ENCODE data around the gene MLKL. TPM values are rescaled to one million over a fixed set of nuclear protein-coding genes. Genes with fewer than 3 reads are reported as not detected.
A peak's percentile ranks its signal among the peaks of the same experiment; 100 is the strongest.
"Not testable (repeated sequence)": the region's sequence is repeated elsewhere in the genome, so short reads cannot be mapped to it uniquely, and the experiment has no call there.

MLKL gene
- polyA plus RNA-seq, 3 donors, result 3.7 to 4.5 (median 3.8) TPM

DNA sequence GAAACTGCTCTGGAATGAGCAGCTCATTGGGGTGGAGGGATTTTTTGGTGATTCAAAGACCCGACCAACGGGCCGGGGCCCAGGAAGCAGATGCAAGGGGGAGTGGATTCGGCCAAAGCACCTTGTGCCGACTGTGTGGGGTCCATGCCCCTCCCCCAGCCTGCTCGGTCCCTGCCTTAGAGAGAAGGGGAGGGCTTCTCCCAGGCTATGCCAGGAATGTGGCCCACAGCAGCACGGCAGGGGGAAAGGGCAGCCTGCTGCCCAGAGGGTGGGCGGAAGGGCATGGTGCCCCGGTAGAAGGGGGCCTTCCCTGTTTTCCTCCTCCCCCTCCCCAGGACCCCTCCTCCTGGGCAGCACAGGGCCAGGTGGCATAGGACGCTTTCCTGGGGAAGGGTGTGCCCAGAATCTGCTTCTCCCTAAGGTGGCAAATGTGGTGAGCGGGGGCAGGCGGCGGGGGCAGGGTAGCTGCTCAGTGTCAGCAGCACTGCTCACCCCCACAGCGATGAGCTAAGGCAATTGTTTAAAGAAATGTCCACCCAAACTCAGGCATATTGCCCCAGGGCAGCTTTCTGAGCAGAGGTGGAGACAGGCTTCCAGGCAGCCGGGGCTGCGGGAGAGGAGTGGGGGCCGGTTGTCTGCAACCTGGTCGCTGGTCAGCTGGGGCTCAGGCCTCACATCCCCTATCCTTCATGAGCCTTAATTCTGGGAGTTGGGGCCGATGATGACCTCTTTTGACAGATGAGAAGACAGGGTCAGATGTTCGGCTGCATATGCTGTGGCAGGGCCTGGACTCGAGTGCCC is 33.9 kb upstream of the MLKL start:
- peak; percentile 49 for DNase-seq

DNA sequence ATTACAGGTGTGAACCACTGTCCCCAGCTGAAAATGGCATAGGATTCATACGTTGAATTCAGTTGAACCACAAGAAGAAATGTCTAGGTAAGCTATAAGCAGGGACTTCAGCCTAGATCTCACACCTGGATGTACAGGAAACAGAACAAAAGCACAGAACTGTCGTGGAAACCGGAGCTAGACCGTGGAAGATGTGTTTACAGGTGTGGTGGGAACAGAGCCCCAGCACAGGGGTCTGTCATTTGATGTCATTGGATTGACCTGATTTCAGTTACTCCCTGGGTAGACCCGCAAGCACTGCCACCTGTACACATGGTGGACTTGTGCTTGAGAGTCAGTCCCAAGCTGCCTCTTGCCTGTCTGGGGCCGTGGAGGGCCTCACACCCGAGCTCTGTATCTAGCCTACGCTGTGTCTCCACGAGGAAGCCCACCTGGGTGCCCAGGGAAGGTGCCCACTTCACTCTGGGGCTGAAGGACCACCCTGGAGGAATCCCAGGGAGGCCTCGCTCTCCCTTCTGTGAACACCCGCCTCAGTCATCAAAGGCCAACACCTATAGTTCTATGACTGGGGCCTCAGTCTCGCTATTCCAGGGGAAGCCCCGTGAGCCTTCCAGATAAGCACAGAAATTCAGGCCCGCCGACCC is 32.2 kb upstream of the MLKL start:
- no peak for DNase-seq

DNA sequence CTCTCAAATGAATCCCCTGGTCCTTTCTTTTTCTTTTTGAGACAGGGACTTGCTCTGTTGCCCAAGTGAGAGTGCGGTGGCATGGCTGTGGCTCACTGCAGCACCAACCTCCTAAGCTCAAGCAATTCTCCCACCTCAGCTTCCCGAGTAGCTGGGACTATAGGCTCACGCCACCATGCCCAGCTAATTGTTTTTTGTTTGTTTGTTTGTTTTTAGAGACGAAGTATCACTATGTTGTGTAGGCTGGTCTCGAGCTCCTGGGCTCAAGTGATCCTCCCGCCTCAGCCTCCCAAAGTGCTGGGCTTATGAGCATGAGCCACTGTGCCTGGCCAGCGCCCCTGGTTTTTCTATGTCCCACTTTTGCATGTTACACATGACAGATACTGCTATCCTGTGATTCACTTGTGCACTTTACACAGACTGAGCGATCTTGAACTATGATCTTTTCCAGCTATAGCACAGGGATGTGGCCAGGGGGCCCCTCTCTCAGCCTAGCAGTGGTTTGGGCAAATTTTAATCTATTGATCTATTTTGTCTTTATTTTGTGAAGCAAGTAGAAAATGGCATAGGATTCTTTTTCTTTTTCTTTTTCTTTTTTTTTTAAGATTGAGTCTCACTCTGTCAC is 31.3 kb upstream of the MLKL start:
- no peak for DNase-seq

DNA sequence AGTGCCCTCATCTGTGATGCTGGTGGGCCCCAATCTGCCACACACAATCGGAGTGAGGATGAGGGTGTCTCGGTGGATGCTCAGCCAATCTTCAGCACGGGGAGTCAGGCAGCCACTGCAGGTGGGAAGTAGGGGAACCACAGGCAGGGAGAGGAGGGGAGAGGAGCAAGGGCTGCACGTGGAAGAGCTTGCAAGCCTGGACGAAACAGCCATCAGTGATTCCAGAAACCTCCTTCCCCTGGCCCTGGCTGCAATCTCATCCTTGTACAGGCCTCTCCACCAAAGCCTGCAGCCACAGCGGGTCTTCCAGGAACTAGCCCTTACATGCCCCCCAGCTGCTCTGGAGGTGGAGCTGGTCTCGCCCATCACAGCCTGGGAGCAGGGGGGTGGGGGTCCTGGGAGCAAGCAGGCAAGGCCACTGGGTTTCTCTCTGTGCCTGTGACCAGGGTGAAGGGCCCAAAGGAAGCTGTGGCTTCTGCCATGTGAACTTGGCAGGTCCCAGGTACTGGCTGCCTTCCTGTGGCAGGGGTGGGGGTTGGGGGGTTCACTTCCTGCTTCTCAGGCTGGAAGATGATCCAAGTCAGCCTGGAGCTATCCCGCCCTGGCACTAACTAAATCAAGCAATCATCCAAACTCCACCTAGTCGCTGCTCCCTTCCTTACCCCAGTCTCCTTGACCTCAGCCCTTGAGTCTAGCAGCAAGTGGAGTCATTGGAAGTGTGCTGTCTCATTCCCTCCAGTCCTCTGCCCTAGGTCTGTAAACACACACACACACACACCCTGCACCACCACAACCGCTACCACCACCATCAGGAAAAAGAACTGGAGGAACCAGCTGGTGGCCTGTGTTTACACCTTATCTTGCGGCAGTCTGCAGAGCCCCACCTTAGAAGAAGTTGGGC is 29.4 kb upstream of the MLKL start:
- no peak for DNase-seq

DNA sequence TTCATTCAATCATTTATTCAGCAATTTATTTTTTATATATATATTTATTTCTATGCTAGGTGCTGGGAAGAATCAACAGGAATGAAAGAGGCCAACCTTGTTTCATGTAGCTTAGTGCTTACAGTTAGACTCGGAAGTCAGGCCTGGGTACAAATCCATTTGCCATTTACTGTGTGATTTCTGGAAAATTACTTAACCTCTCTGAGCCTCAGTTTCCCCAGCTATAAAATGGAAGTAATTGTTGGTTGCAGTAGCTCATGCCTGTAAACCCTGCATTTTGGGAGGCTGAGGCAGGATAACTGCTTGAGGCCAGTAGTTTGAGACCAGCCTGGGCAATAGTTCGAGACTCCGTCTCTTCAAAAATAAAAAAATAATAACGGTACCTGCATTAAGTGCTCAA is 27.2 kb upstream of the MLKL start:
- DNase-seq, result no peak

DNA sequence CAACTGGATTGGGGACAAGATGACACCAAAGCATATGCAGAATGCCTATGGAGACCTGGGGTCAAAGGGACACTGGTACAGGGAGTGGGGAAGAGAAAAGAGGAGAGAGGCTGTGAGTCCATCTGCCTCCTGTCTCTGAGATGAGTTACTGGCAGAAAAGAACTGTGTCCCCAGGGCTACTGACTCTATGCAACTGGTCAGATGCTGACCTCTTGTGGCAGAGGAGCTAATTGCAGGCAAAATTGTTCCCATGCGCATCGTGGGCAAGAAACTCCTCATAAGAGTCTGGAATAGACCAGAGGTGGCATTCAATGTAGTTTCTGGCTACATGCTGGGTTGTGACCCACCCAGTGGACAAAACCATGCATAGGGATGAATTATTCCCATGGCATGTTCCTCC is 26.1 kb upstream of the MLKL start:
- DNase-seq, result no peak

DNA sequence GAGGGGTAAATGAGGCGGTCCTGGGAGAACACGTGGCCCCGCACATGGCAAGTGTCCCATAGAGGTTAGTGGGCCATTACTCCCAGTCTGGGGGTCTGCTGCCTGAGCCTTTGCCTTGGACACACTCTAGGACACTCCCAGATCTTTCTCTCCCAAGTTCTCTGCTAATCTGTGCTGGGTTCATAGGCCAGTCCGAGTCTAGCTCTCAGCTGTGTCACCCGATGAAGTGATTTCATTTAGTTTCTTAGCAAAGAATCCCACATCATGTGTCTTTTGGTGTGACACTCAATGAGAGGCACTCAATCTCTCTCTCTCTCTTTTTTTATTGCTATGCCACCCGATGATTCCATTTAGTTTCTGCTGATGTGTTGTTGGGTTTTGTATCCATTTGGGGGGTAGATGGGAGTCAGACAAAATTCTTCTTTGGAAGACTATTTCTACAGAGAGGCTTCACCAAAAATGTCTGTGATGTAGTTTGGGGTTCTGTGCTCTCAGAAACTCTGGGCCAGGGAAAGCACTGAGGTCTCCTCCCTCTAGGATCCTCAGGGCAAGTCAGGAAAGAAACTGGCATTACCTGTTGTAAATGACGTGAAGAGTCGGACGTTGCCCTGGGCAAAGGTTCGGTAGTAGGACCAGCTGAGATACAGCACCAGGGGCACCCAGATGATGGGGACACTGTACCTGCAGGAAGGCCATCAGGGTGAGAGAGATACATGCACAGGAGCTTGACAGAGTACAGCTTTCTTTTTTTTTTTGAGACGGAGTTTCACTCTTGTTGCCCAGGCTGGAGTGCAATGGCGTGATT is 25.2 kb upstream of the MLKL start:
- DNase-seq, result no peak

DNA sequence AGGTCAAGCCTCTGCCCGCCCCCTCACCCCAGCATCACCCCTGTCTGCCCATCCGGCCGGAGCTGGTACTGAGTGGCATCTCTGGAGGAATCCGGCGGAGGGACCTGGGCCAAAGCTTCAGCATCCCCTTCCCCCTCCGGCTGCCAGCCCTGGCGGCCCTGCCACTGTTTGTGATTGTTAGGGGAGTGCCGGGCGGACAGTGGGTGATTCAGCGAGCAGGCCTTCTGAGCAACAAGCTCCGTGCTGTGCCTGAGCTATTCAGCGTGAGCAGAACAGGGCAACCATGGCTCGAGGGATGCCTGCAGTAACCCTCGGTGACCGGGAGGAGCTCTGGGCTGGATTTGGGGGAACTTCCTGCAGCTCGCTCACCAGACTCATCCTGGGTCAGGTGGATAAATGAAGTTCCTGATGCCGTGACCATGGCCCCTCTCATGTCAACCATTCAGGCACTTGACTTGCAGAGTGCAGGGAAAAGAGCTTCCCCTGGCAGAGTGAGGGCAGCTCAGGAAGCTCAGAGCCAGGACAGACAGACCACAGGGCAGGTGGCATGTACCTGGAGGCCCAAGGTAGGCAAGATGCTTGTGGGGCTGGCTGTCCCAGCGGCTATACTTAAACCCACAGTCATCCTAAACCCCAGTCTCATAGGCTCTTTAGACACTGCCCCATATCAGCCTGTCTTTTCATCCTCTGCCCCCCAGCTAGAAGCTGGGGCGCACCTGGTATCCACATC is 24.3 kb upstream of the MLKL start:
- DNase-seq, result no peak

DNA sequence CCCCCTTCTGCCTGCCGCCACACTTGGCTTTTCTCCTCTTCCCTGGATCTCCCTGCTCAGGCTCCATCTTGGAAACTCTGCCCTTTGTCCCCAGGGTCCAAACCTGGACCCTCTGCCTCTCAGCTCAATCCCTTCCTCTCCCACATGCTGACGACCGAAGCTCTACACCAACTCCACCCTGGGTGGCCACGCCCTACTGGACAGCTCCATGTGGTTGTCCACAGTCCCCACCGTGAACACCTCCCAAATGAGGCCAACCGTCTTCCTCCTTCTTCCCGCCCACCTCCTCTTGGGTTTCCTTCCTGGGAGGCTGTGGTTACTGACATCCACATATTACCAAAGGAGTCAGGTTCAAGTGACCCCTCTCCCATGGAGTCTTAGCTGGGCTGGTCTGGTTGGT is 22.6 kb upstream of the MLKL start:
- no peak for DNase-seq

DNA sequence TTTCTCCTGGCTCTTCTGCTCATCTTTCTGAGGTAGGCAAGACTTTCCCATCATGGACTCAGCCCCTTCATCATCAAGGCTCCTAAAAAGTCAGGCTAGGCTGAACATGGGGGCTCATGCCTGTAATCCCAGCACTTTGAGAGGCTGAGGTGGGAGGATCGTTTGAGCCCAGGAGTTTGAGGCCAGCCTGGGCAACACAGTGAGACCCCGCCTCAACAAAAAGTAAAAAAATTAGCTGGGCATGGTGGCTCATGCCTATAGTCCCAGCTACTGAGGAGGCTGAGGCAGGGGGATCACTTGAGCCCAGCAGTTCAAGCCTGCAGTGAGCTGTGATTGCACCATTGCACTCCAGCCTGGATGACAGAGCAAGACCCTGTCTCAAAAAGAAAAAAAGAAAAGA is 21.5 kb upstream of the MLKL start:
- not testable (repeated sequence) for DNase-seq

DNA sequence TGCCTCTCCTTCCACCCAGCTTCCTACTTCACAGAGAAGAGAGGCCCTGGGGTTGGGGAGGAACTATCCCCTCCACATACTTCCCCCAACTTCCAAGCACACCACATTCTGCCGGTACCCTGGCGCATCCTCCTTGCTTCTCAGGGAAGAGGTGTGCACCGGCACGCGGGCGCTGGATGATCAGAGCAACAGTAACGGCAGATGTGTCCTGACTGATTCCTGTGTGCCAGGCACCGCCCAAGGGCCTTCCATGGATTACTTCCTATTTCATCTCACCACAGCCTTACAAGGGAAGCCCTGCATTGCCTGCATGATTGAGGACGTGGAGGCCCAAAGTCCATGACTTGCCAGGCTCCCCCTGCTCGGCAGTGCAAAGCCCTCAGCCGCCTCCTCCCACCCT is 21.1 kb upstream of the MLKL start:
- DNase-seq, result no peak

DNA sequence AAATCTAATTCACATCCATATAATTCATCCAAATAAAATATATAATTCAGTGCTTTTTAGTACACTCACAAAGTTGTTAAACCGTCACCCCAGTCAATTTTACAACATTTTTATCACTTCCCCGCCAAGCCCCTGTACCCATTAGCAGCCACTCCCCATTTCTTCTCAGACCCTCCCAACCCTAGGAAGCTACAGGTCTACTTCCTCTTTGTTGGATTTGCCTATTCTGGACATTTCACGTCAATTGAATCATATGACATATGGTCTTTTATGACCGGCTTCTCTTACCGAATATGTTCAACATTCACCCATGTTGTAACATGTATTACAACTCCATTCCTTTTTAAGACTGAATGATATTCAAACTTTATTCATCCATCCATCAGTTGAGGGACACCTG is 19.9 kb upstream of the MLKL start:
- DNase-seq, result no peak

DNA sequence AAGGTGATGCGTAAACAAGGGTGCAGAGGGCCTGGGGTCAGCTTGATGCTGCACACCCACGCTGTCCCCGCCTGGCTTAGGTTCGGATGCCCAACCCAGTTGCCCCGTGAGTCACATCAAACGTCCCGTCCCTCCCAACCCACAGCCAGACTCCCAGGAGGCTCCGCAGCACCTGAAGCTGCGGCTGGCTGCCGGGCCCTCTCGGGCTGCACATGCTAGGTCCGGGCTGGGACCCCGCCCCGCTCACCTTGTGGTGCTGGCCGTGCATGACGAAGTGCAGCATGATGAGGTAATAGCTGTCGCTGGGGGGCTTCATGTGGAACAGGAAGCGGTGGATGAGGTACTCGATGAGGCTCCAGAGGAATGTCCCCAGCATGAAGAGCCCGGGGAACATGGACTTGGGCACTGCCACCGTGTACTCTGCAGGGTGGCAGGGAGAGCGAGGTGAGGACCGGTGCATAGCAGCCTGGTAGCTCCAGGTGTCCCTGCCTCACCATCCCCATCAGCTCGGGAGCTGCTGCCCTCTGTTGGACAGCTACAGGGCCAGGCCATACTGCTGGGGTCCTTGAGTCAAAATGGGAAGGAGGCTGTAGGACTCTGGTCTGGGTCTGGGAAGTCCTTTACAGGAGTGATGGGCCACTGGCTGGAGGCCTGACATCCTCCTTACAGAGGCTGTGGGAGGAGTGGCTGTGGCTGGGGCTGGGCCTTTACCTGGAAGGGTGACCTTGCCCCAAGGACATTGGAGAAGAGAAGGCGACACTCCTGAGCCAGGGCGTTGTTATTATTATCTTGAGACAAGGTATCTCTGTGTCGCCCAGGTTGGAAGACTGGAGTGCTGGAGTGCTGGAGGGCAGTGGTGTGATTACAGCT is 18.3 kb upstream of the MLKL start:
- DNase-seq, result no peak

DNA sequence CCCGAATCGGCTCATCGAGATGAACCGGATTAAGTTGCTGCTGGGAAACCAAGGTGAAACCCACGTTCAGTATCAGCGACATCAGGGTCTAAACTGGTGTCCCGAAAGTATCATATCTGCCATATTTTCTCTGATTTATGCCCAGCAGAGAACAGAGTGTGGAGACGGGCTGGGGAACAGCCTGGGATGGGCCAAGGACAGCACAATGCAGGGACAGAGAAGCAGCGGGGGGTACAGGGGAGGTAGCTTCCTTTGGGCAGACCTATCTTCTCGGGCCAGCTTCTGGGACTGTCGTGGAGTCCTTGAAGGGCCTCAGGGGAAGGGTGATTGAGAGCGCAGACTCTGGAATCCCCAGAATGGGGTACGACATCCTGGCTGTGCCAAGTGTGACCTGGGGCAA is 17.5 kb upstream of the MLKL start:
- no peak for DNase-seq

DNA sequence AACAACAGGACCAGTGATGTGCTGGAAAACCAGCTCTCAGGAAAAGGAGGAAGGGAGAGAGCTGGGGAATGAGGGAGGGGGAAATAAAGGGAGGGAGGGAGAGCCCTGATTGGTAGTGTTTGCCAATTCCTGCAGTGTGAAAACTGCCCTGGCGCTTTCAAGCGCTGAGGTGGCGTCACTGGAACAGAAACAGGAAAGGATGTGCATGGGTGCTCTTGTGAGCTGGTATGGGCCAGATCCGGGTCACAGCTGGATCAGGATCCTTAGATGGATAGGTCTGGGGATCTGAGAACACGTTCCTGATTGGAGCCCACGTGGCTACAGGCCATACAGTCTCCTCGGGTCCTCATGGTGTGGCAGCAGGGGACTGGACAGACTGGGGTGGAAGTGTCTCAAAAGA is 16.7 kb upstream of the MLKL start:
- DNase-seq, result no peak

DNA sequence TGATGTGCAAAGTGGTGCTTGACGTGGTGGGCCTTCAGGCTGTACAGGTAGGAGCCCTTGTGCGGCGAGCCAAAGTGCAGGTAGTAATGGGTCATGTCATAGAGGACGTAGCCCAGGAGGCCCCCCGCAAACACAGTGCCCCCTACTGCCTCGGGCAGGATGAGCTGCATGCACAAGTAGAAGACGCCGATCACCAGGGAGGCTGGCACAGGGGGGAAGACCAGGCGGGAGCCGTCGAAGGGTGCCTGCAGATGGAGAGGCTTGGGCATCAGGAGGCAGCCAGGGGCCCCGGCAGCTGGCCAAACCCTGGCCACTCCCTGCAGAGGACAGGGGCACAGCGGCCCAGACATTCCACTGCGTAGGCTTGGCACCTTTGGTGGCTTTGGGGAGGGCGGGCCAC is 15.7 kb upstream of the MLKL start:
- DNase-seq, result no peak

DNA sequence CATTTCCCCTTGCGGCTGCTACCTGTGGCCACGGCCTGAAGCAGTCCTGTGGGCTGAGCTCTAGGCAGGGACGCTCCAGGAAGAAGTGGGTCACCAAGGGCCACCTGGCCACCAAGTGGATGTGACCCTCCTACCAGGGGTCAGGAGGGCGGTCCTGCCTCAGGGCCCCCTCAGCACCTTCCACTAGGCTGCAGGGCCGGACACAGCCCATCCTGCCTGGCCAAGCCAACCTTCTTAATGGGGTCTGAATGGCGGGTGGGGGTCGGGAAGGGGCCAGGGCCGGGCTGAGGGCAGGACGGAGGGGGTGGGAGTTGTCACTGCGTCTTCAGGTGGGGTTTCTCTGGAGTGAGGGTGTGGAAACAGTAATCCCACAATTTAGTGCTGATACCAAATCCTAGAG is 13.2 kb upstream of the MLKL start:
- DNase-seq, result no peak

DNA sequence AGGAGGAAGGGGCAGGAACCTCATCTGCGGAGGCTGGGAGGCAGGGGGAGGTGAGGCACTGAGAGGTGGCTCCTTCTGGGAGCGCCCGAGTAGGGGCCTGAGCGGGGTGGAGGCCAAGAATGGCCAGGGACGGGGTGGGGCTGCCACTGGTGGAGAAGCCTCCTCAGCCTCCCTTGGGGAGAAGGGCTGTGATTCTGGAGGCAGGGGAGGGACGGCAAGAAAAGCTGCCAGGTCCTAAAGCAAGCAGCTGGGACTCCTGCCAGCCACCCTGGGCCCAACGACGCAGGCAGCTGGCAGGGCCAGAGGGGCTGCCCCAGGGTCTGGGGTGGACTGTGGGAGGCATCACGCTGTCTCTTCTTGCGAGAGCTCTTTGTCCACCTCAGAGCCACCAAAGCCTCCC is 12.7 kb upstream of the MLKL start:
- DNase-seq, result no peak

DNA sequence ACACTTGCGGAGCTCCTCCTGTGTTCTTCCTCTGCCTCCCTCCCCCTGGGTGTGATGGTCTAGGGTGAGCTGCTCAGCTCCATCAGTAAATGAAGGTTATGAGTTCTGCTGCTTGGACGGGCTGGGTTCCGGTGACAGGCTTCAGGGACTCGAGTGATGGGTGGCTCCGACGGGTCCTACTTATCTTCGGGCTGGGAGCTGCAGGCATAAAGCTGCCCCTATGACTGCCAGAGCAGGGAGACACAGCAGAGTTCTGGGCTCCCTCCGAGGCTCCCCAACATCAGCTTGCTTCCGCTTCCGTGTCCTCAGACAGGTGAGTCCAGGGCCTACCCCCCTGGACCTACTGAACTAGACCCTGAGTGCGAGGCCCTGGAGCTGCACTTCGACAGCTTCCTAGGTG is 11.3 kb upstream of the MLKL start:
- DNase-seq, result no peak

DNA sequence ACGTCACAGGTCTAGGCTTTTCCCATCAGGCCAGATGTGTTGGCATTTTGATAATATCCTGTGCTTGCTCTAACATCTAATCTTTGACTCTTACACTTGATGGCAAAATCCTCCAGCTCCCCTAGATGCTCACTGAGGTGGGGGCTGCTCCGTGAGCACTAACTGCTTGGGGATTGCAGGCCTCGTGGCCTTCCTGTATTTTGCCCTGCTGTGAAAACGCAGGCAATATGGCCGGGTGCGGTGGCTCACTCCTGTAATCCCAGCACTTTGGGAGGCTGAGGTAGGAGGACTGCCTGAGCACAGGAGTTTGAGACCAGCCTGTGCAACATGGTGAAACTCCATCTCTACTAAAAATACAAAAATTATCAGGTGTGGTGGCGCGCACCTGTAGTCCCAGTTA is 9.7 kb upstream of the MLKL start:
- no peak for DNase-seq

Data from renal pelvis (tissue), 4 donors.